Measurements from ENCODE around the gene TMEM245. TPM values are rescaled to one million over a fixed set of nuclear protein-coding genes. Genes with fewer than 3 reads are reported as not detected.
"Not testable (repeated sequence)": the region's sequence is repeated elsewhere in the genome, so short reads cannot be mapped to it uniquely, and the experiment has no call there.

TMEM245 gene
- total RNA-seq, 4 donors from 2014 or later: 109 to 192 (median 137) TPM

- H3K27ac ChIP-seq (replicated peaks in 1 of 4): no peak overlapping the region
- no peak for DNase-seq (ENCODE audit: extremely low spot score)
- intact Hi-C loops (cut with DNase I): no loop called here
- no peak overlapping the region for H3K4me3 ChIP-seq
- H3K36me3 ChIP-seq: no peaks in the 10 kb centered on the region
- H3K27me3 ChIP-seq: no peaks in the 10 kb centered on the region
- TF ChIP-seq EP300 (IDR thresholded peaks at IDR 0.05): no peak
- no peak for TF ChIP-seq POLR2AphosphoS5 (IDR thresholded peaks at IDR 0.05)
- TF ChIP-seq POLR2A (IDR thresholded peaks at IDR 0.05; ENCODE audit: low read depth): no peak
- no peak for TF ChIP-seq CTCF (IDR thresholded peaks at IDR 0.05)
- H3K4me1 ChIP-seq: no peaks in the 10 kb centered on the region
- H3K9me3 ChIP-seq: no peaks in the 10 kb centered on the region
- WGBS: 91% methylated on average over 1 of the region's 1 CpG
Observed at GRCh38 chr9:109134167-109134578, 14.4 kb upstream of the TMEM245 start.

- WGBS: 95% methylated on average over 2 of the region's 2 CpGs
- no peaks in the 10 kb centered on the region for H3K9me3 ChIP-seq
- no peak for TF ChIP-seq POLR2A (IDR thresholded peaks at IDR 0.05; ENCODE audit: low read depth)
- TF ChIP-seq EP300 (IDR thresholded peaks at IDR 0.05): no peak
- no peak for TF ChIP-seq CTCF (IDR thresholded peaks at IDR 0.05)
- TF ChIP-seq POLR2AphosphoS5 (IDR thresholded peaks at IDR 0.05): no peak
- DNase-seq (ENCODE audit: extremely low spot score): no peak
- no peak overlapping the region for H3K27ac ChIP-seq (replicated peaks in 1 of 4)
- no peaks in the 10 kb centered on the region for H3K36me3 ChIP-seq
- H3K27me3 ChIP-seq: no peaks in the 10 kb centered on the region
- H3K4me3 ChIP-seq: no peak overlapping the region
- intact Hi-C loops (cut with DNase I): no loop called here
- no peaks in the 10 kb centered on the region for H3K4me1 ChIP-seq
Observed at GRCh38 chr9:109133533-109133932, 13.8 kb upstream of the TMEM245 start.

DNA sequence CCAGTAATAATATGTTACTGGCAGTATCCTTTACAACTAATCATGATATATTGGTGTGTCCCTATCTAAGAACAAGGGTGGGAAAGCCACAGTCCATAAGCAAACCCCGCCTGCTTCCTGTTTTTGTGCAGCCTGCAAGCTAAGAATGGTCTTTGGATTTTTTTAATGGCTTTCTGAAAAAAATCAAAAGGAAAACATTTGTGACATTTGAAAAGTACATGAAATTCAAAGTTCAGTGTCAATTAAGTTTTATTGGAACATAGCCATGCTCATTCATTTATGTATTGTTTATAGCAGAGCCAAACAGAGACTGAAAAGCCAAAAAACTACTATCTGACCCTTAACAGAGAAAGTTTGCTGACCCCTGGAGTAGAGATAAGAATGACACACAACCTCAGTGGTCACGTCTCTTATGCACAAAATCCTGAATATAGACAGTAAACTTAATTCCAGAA, 12.8 kb upstream of the TMEM245 start:
- Histone ChIP-seq H3K27ac (replicated peaks in 1 of 4) (no peak overlapping the region), H3K36me3 (no peaks in the 10 kb centered on the region), H3K4me1 (no peaks in the 10 kb centered on the region), H3K27me3 (no peaks in the 10 kb centered on the region), H3K4me3 (no peak overlapping the region), H3K9me3 (no peaks in the 10 kb centered on the region)
- 54% methylated on average over 2 of the region's 2 CpGs for WGBS
- TF ChIP-seq CTCF (IDR thresholded peaks at IDR 0.05) (no peak), EP300 (IDR thresholded peaks at IDR 0.05) (no peak), POLR2A (IDR thresholded peaks at IDR 0.05; ENCODE audit: low read depth) (no peak), POLR2AphosphoS5 (IDR thresholded peaks at IDR 0.05) (no peak)
- intact Hi-C loops (cut with DNase I): no loop called here
- no peak for DNase-seq (ENCODE audit: extremely low spot score)

- no peaks in the 10 kb centered on the region for H3K9me3 ChIP-seq
- H3K36me3 ChIP-seq: no peaks in the 10 kb centered on the region
- TF ChIP-seq POLR2A (IDR thresholded peaks at IDR 0.05; ENCODE audit: low read depth): no peak
- no peak for TF ChIP-seq EP300 (IDR thresholded peaks at IDR 0.05)
- TF ChIP-seq CTCF (IDR thresholded peaks at IDR 0.05): no peak
- H3K27me3 ChIP-seq: no peaks in the 10 kb centered on the region
- H3K4me3 ChIP-seq: no peak overlapping the region
- no peaks in the 10 kb centered on the region for H3K4me1 ChIP-seq
- DNase-seq (ENCODE audit: extremely low spot score): no peak
- 87% methylated on average over 6 of the region's 6 CpGs for WGBS
- intact Hi-C loops (cut with DNase I): no loop called here
- no peak overlapping the region for H3K27ac ChIP-seq (replicated peaks in 1 of 4)
Observed at GRCh38 chr9:109129470-109130197, 9.9 kb upstream of the TMEM245 start.

DNA sequence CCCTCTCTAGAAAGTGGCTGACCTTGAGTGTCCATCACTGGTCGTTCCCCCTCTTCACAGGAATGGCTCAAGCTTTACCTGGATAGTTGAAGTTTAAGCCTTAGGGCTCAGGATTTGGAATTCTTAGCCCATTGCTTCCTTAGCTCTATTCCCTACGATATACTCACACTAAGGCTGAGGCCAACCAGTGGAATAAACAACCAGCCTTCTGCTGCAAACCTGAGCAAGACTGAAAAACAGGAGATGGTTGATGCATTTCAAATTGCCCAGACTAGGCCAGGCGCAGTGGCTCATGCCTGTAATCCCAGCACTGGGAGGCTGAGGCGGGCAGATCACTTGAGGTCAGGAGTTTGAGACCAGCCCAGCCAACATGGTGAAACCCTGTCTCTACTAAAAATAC, 6.9 kb upstream of the TMEM245 start:
- H3K27ac ChIP-seq (replicated peaks in 1 of 4); DNase-seq (ENCODE audit: extremely low spot score); H3K27me3 ChIP-seq; intact Hi-C loops (cut with DNase I); H3K4me3 ChIP-seq; H3K4me1 ChIP-seq; H3K9me3 ChIP-seq; H3K36me3 ChIP-seq: not testable (repeated sequence)
- 86% methylated on average over 4 of the region's 4 CpGs for WGBS

Measured in esophagus muscularis mucosa (tissue), 4 donors.